RWPE2 (cell line): ENCODE data around the gene ENOX1.

Experiments used
- ATAC-seq: fragments of 200-7000 bp; cut with Tn5 transposase; 3 replicates; pipeline ENCODE4 v1.9.1; 2021; ENCODE audit warnings: low read depth
- DNase-seq: peaks from one replicate; pipeline ENCODE4 v3.0.0-alpha.2; 2020; ENCODE audit warnings: low spot score
- H3K27ac ChIP-seq: fragments of 450-650 bp; 2 replicates; pipeline ENCODE4 v1.5.1; 2017; ENCODE audit warnings: mild to moderate bottlenecking; ENCODE audit not compliant: poor library complexity, severe bottlenecking
- H3K27me3 ChIP-seq: fragments of 250-450 bp; sonication (Bioruptor Pico); 2 replicates; pipeline ENCODE4 v1.5.1; 2021; ENCODE audit warnings: mild to moderate bottlenecking, moderate library complexity; ENCODE audit not compliant: insufficient read depth, poor library complexity, severe bottlenecking
- H3K36me3 ChIP-seq: fragments of 250-450 bp; sonication (Bioruptor Pico); 2 replicates; pipeline ENCODE4 v1.5.1; 2020; ENCODE audit warnings: low read depth, mild to moderate bottlenecking, moderate library complexity
- H3K4me1 ChIP-seq: fragments of 250-450 bp; sonication (Bioruptor Pico); 2 replicates; pipeline ENCODE4 v1.5.1; 2021; ENCODE audit warnings: mild to moderate bottlenecking, moderate library complexity; ENCODE audit not compliant: insufficient read depth, poor library complexity, severe bottlenecking
- H3K4me3 ChIP-seq: fragments of 250-450 bp; sonication (Bioruptor Pico); 2 replicates; pipeline ENCODE4 v1.5.1; 2021; ENCODE audit warnings: mild to moderate bottlenecking, moderate library complexity; ENCODE audit not compliant: severe bottlenecking
- H3K9me3 ChIP-seq: fragments of 250-450 bp; sonication (Bioruptor Pico); 2 replicates; pipeline ENCODE4 v1.5.1; 2021; ENCODE audit warnings: mild to moderate bottlenecking, moderate library complexity; ENCODE audit not compliant: severe bottlenecking
- TF ChIP-seq, protein P1 (sequence below): fragments of 450-650 bp; IDR thresholded peaks from one replicate; pipeline ENCODE4 v1.5.1; 2017; ENCODE audit warnings: mild to moderate bottlenecking, moderate library complexity; ENCODE audit not compliant: poor library complexity, severe bottlenecking

The ENOX1 gene

GRCh38 chr13:43295825-43296564 is 490.8 kb downstream of the ENOX1 start:
- H3K4me1 ChIP-seq = peaks cover 11% of the 10 kb centered on the region
- no peak for DNase-seq
- H3K27ac ChIP-seq = no peak overlapping the region
- TF ChIP-seq, protein P1, sequence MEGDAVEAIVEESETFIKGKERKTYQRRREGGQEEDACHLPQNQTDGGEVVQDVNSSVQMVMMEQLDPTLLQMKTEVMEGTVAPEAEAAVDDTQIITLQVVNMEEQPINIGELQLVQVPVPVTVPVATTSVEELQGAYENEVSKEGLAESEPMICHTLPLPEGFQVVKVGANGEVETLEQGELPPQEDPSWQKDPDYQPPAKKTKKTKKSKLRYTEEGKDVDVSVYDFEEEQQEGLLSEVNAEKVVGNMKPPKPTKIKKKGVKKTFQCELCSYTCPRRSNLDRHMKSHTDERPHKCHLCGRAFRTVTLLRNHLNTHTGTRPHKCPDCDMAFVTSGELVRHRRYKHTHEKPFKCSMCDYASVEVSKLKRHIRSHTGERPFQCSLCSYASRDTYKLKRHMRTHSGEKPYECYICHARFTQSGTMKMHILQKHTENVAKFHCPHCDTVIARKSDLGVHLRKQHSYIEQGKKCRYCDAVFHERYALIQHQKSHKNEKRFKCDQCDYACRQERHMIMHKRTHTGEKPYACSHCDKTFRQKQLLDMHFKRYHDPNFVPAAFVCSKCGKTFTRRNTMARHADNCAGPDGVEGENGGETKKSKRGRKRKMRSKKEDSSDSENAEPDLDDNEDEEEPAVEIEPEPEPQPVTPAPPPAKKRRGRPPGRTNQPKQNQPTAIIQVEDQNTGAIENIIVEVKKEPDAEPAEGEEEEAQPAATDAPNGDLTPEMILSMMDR = no peak
- H3K27me3 ChIP-seq = no peaks in the 10 kb centered on the region
- no peaks in the 10 kb centered on the region for H3K9me3 ChIP-seq
- no peak overlapping the region for H3K4me3 ChIP-seq
- ATAC-seq = no peak
- H3K36me3 ChIP-seq = no peaks in the 10 kb centered on the region

GRCh38 chr13:43295321-43295720 is 491.5 kb downstream of the ENOX1 start:
- Histone ChIP-seq H3K4me1 (peaks cover 11% of the 10 kb centered on the region), H3K4me3 (no peak overlapping the region), H3K9me3 (no peaks in the 10 kb centered on the region), H3K27ac (no peak overlapping the region), H3K36me3 (no peaks in the 10 kb centered on the region), H3K27me3 (no peaks in the 10 kb centered on the region)
- DNase-seq (no peak), ATAC-seq (no peak)
- TF ChIP-seq, protein P1 = no peak

- no peak for ATAC-seq
- no peaks in the 10 kb centered on the region for H3K27me3 ChIP-seq
- H3K27ac ChIP-seq = no peak overlapping the region
- DNase-seq = no peak
- no peaks in the 10 kb centered on the region for H3K9me3 ChIP-seq
- no peaks in the 10 kb centered on the region for H3K36me3 ChIP-seq
- H3K4me3 ChIP-seq = no peak overlapping the region
- TF ChIP-seq, protein P1 = no peak
- H3K4me1 ChIP-seq = peaks cover 11% of the 10 kb centered on the region
Observed at GRCh38 chr13:43294412-43294811, 492.4 kb downstream of the ENOX1 start.

DNA sequence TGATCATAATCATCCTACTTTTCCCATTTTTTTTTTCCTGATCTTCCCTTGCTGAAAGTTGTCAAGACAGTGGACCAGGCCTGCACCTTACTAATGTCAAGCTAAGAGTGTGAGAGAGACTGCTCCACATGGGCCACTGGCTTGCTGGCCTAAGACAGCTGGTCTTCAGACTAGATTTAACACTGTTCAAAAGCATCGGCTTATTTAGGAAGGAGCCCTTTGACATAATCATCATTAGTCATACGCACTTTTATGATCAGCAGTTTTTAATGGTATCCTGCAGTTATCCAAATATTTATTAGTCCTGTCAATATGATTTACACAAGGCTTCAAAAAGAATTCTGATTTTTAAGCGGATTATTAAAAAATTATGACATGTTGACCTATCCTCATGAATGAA is 492.8 kb downstream of the ENOX1 start:
- no peak overlapping the region for H3K4me3 ChIP-seq
- DNase-seq (no peak), ATAC-seq (no peak)
- H3K27me3 ChIP-seq = no peaks in the 10 kb centered on the region
- H3K27ac ChIP-seq = no peak overlapping the region
- no peaks in the 10 kb centered on the region for H3K36me3 ChIP-seq
- H3K9me3 ChIP-seq = no peaks in the 10 kb centered on the region
- TF ChIP-seq, protein P1 = no peak
- peaks cover 10% of the 10 kb centered on the region for H3K4me1 ChIP-seq

- DNase-seq (no peak), ATAC-seq (no peak)
- H3K9me3 ChIP-seq = no peaks in the 10 kb centered on the region
- no peak overlapping the region for H3K27ac ChIP-seq
- H3K36me3 ChIP-seq = no peaks in the 10 kb centered on the region
- H3K4me3 ChIP-seq = no peak overlapping the region
- H3K27me3 ChIP-seq = no peaks in the 10 kb centered on the region
- peaks cover 5% of the 10 kb centered on the region for H3K4me1 ChIP-seq
- TF ChIP-seq, protein P1 = no peak
Observed at GRCh38 chr13:43293561-43293960, 493.2 kb downstream of the ENOX1 start.
